Fibroblast of lung (primary cell): ENCODE measurements around the gene ALG8.

ENCODE experiments used
- CTCF ChIP-seq, 2 donors: IDR thresholded peaks in 1 of 2; conservative IDR thresholded peaks in 1 of 2; 1 replicate in 1 of 2; 2 replicates in 1 of 2; pipeline ENCODE4 v1.5.1; 2011 to 2012; ENCODE audit warnings: low read length in 2 of 2, control low read depth in 1 of 2, inconsistent platforms in 1 of 2, low read depth in 1 of 2, mild to moderate bottlenecking in 1 of 2
- EZH2 ChIP-seq: IDR thresholded peaks from 2 replicates; pipeline ENCODE4 v1.5.1; 2012; ENCODE audit warnings: low read length, control low read depth, mild to moderate bottlenecking; ENCODE audit errors: missing control alignments

GRCh38 chr11:78100261-78100660 is 39.2 kb downstream of the ALG8 start:
- no peak for TF ChIP-seq EZH2
- TF ChIP-seq CTCF (conservative IDR thresholded peaks at IDR 0.05 in 1 of 2, IDR thresholded peaks at IDR 0.05 in 1 of 2; ENCODE audit: low read depth in 1 of 2, low read length in 2 of 2): no peak
